GM23338 (cell line): ENCODE data around the gene ANXA3.

ENCODE experiments used
- CTCF ChIP-seq, 2 experiments: fragments of 200-600 bp in 1 of 2; sonication (generic) in 1 of 2; conservative IDR thresholded peaks; 2 replicates each; pipeline versions ENCODE4 v1.5.1 to v1.6.1; 2016 to 2017; ENCODE audit warnings: antibody characterized with exemption in 2 of 2, low read depth in 2 of 2, mild to moderate bottlenecking in 2 of 2, moderate library complexity in 1 of 2
- EZH2 ChIP-seq: fragments of 200-600 bp; sonication (generic); IDR thresholded peaks from one replicate; pipeline ENCODE4 v1.8.0; 2017; ENCODE audit warnings: antibody characterized with exemption, mild to moderate bottlenecking, low read depth; ENCODE audit not compliant: unreplicated experiment
- EZH2phosphoT487 ChIP-seq: fragments of 200-600 bp; sonication (generic); IDR thresholded peaks from one replicate; pipeline ENCODE4 v1.8.1; 2018; ENCODE audit warnings: antibody characterized with exemption; ENCODE audit not compliant: unreplicated experiment
- JUNB ChIP-seq: IDR thresholded peaks from one replicate; pipeline ENCODE4 v1.6.1; 2016; ENCODE audit warnings: antibody characterized with exemption; ENCODE audit not compliant: unreplicated experiment
- POLR2AphosphoS5 ChIP-seq: IDR thresholded peaks from 2 replicates; pipeline ENCODE4 v1.6.1; 2016; ENCODE audit warnings: antibody characterized with exemption, low read depth

DNA sequence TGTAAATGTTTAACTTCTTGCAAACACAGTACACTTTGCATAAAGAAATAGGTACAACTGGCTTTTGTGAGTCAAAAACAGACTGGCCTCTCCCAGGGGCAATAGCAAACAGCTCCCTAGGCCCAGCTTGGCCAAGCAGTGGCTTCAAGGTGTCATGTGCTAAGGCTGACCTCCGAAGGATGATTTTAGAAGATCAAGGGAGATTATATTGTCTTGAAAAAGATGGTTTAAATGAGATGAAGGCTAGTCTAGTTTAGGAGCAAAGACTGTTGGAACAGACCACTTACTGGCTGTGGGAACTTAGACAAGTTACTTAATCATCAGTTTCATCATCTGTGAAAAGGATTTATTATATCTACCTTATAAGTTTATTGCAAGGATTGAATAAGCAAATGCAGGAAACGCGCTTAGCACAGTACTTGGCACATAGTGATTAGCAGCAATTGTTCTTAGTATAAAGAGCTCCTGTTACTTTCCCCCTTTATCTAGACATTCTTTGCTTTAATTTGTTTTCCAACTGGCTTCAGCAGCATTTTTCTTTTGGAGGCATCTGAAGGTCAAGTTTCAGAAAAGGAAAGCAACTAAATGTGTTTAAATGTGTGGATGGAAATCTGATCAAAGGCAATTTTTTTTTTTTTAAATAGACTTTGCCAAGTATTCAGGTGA is 17.2 kb downstream of the ANXA3 start:
- TF ChIP-seq CTCF (conservative IDR thresholded peaks at IDR 0.05; ENCODE audit: low read depth in 2 of 2): peak in 1 of 2 experiments; percentile 54; a peak in 2 of 4 replicates
- no peak for TF ChIP-seq JUNB
- TF ChIP-seq POLR2AphosphoS5: no peak
- no peak for TF ChIP-seq EZH2phosphoT487
- no peak for TF ChIP-seq EZH2
